ENCODE results near the gene CREB5. TPM values are rescaled to one million over a fixed set of nuclear protein-coding genes. Genes with fewer than 3 reads are reported as not detected.

CREB5 gene
- polyA plus RNA-seq, 1 donor from 2014 or later, result 3.7 TPM

DNA sequence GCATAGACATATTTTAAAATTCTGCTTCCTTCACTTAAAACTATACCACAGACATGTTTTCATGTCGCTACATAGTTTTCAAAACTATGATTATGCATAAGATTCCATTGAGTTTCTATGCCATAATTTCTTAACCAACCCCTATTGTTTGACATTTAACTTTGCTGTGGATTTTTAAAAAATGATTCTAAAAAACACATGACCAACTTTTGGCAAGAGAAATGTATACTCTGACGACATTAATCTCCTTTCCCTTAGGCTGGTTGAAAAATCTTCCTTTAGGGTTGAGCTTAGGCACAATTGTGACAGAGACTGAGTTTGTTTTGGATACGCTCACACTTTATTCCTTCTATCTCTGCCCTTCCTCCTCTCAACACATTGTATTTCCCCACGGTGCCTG lies 14.9 kb downstream of the CREB5 start:
- H3K4me3 ChIP-seq (ENCODE audit: low read length), result no peak overlapping the region
- no peaks in the 10 kb centered on the region for H3K9me2 ChIP-seq (ENCODE audit: insufficient read depth, low read length)
- H3K27me3 ChIP-seq (ENCODE audit: insufficient read depth, low read depth, low read length), result no peaks in the 10 kb centered on the region
- H3K9ac ChIP-seq (ENCODE audit: low read length), result no peak overlapping the region
- no peaks in the 10 kb centered on the region for H4K20me1 ChIP-seq (ENCODE audit: insufficient read depth)
- H3K36me3 ChIP-seq (ENCODE audit: insufficient read depth, low read length), result no peaks in the 10 kb centered on the region
- no peak overlapping the region for H3K4me2 ChIP-seq (ENCODE audit: low read length)
- TF ChIP-seq MXI1 (conservative IDR thresholded peaks at IDR 0.05; ENCODE audit: poor library complexity, severe bottlenecking) (no peak), REST (IDR thresholded peaks at IDR 0.05; ENCODE audit: borderline replicate concordance) (no peak), POLR2AphosphoS5 (IDR thresholded peaks at IDR 0.05) (no peak), SMC3 (conservative IDR thresholded peaks at IDR 0.05; ENCODE audit: poor library complexity) (no peak), CTCF (IDR thresholded peaks at IDR 0.05; ENCODE audit: poor library complexity, severe bottlenecking) (no peak), TAF1 (IDR thresholded peaks at IDR 0.05; ENCODE audit: low read depth) (no peak), RAD21 (conservative IDR thresholded peaks at IDR 0.05) (no peak), EP300 (conservative IDR thresholded peaks at IDR 0.05; ENCODE audit: poor library complexity, severe bottlenecking) (no peak), EZH2 (IDR thresholded peaks at IDR 0.05; ENCODE audit: borderline replicate concordance, insufficient read depth, low read length, poor library complexity, severe bottlenecking) (no peak)
- no peak overlapping the region for H2AFZ ChIP-seq (ENCODE audit: low read depth, low read length)
- H3K9me3 ChIP-seq (ENCODE audit: low read length), result no peaks in the 10 kb centered on the region
- H3K27ac ChIP-seq (ENCODE audit: low read length), result no peak overlapping the region
- H3K79me2 ChIP-seq (replicated peaks; ENCODE audit: insufficient read depth, low read length), result peaks cover 14% of the 10 kb centered on the region
- H3F3A ChIP-seq (ENCODE audit: insufficient read depth, low read length, poor library complexity, severe bottlenecking), result no peaks in the 10 kb centered on the region

DNA sequence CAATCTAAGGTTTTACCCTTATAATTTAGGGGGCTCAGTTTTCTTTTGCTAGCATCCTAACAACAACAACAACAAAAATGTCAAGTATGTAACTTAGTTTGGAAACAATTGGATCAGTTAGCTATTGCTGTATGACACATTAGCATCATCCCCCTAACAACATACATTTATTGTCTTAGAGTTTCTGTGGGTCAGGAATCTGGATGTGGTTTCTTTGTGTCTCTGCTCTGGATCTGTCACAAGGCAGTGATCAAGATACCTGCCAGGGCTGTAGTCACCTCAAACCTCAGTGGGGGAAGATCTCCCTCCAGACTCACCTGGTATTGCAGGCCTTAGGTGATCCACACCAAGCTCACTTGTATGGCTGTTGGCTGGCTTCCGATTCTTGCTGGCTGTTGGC lies 18.3 kb downstream of the CREB5 start:
- Histone ChIP-seq H3K9ac (ENCODE audit: low read length) (no peak overlapping the region), H3K9me2 (ENCODE audit: insufficient read depth, low read length) (no peaks in the 10 kb centered on the region), H3K4me3 (ENCODE audit: low read length) (no peak overlapping the region), H3K9me3 (ENCODE audit: low read length) (no peaks in the 10 kb centered on the region), H4K20me1 (ENCODE audit: insufficient read depth) (no peaks in the 10 kb centered on the region), H3K27me3 (ENCODE audit: insufficient read depth, low read depth, low read length) (no peaks in the 10 kb centered on the region), H3K4me2 (ENCODE audit: low read length) (no peak overlapping the region), H2AFZ (ENCODE audit: low read depth, low read length) (no peak overlapping the region), H3K79me2 (replicated peaks; ENCODE audit: insufficient read depth, low read length) (peaks cover 22% of the 10 kb centered on the region), H3K27ac (ENCODE audit: low read length) (no peak overlapping the region), H3F3A (ENCODE audit: insufficient read depth, low read length, poor library complexity, severe bottlenecking) (no peaks in the 10 kb centered on the region), H3K36me3 (ENCODE audit: insufficient read depth, low read length) (no peaks in the 10 kb centered on the region)
- TF ChIP-seq TAF1 (IDR thresholded peaks at IDR 0.05; ENCODE audit: low read depth), result no peak
- no peak for TF ChIP-seq EP300 (conservative IDR thresholded peaks at IDR 0.05; ENCODE audit: poor library complexity, severe bottlenecking)
- TF ChIP-seq POLR2AphosphoS5 (IDR thresholded peaks at IDR 0.05), result no peak
- no peak for TF ChIP-seq RAD21 (conservative IDR thresholded peaks at IDR 0.05)
- TF ChIP-seq MXI1 (conservative IDR thresholded peaks at IDR 0.05; ENCODE audit: poor library complexity, severe bottlenecking), result no peak
- TF ChIP-seq CTCF (IDR thresholded peaks at IDR 0.05; ENCODE audit: poor library complexity, severe bottlenecking), result no peak
- TF ChIP-seq REST (IDR thresholded peaks at IDR 0.05; ENCODE audit: borderline replicate concordance), result no peak
- no peak for TF ChIP-seq SMC3 (conservative IDR thresholded peaks at IDR 0.05; ENCODE audit: poor library complexity)
- no peak for TF ChIP-seq EZH2 (IDR thresholded peaks at IDR 0.05; ENCODE audit: borderline replicate concordance, insufficient read depth, low read length, poor library complexity, severe bottlenecking)
